Measurements from ENCODE around the gene ZNF592.

The ZNF592 gene

DNA sequence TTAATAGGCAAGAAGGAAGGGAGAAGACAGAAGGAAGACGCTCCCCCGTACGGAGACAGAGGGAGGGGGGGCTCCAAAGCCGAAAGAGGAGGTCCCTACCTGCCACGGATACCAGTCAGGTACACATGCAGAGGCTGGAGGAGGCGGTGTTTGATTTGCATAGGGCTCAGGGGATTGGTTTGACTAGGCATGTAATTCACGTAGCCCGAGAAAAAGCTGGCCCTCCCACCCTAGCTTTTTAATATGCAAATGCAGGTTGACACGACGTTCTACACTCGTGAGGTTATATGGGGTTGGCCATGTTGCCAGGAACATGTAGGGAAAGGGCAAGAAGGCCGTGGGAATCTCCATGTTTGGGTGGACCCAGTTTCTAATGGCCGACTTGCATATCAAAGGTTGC, 29.8 kb downstream of the ZNF592 start:
- no peak overlapping the region for H3K4me3 ChIP-seq (ENCODE audit: low read depth, low read length)
- no peak for DNase-seq (ENCODE audit: low read depth)
- TF ChIP-seq, protein P1, sequence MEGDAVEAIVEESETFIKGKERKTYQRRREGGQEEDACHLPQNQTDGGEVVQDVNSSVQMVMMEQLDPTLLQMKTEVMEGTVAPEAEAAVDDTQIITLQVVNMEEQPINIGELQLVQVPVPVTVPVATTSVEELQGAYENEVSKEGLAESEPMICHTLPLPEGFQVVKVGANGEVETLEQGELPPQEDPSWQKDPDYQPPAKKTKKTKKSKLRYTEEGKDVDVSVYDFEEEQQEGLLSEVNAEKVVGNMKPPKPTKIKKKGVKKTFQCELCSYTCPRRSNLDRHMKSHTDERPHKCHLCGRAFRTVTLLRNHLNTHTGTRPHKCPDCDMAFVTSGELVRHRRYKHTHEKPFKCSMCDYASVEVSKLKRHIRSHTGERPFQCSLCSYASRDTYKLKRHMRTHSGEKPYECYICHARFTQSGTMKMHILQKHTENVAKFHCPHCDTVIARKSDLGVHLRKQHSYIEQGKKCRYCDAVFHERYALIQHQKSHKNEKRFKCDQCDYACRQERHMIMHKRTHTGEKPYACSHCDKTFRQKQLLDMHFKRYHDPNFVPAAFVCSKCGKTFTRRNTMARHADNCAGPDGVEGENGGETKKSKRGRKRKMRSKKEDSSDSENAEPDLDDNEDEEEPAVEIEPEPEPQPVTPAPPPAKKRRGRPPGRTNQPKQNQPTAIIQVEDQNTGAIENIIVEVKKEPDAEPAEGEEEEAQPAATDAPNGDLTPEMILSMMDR (IDR thresholded peaks at IDR 0.05; ENCODE audit: low read depth, low read length, missing control alignments), result no peak

DNA sequence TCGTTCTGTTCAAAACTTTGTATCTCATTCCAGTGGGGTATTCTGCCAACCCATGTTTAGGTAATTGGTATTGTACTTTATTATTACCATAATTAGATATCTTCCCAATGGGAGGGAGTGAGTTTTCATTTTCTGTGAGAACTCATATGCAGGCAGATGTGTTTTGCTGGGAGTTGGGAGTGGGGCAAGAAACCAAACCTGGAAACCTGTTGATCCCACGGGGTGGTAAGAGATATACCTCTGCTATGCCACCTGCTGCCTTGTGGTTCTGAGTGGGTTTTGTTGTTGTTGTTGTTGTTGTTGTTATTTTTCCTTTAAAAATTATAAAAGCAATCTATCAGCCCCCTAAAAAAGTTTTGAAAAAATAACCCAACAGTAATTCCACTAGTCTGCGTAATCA, 32.1 kb downstream of the ZNF592 start:
- TF ChIP-seq, protein P1 (IDR thresholded peaks at IDR 0.05; ENCODE audit: low read depth, low read length, missing control alignments), result no peak

DNA sequence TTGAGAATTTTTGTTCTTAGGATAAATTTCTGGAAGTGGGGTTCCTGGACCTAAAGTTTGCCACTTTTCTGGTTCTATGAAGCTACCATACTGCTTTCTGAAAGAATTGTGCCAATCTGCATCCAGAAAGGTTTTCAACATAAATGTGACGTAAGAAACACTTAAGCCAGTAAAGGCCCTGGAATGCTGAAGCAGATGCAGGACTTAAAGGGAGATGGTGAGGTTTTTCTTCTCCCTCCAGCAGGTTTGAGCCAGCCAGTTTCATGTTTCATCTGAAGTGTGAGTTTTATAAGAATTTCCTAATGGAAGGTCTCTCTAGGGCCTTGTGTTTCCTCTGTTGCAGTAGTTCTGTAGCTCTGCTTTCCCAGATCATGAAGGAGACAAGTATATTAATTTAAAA, 33.1 kb downstream of the ZNF592 start:
- DNase-seq (ENCODE audit: low read depth), result no peak
- TF ChIP-seq, protein P1 (IDR thresholded peaks at IDR 0.05; ENCODE audit: low read depth, low read length, missing control alignments), result no peak
- H3K4me3 ChIP-seq (ENCODE audit: low read depth, low read length), result no peak overlapping the region

More for the DNA sequence above, 32.1 kb downstream of the ZNF592 start:
- no peak for DNase-seq (ENCODE audit: low read depth)
- H3K4me3 ChIP-seq (ENCODE audit: low read depth, low read length), result no peak overlapping the region

DNA sequence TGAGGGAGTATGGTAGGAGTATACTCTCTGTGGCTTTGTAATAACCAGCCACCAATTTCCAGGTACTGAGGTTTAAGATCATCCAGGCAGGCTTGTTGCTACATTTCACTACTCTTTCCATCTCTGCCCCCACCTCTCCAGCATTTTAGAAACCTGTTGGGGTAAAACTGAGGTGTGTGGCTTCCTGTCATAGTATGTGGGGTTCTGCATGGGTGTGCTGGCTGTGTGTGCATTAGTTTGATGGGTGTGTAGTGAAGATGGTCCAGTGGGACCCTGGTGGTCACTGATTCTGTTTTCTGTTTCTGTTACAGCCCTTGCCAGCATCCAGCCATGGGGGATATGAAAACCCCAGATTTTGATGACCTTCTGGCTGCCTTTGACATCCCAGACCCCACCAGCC, 34.0 kb downstream of the ZNF592 start:
- TF ChIP-seq, protein P1 (IDR thresholded peaks at IDR 0.05; ENCODE audit: low read depth, low read length, missing control alignments), result no peak
- no peak for DNase-seq (ENCODE audit: low read depth)
- no peak overlapping the region for H3K4me3 ChIP-seq (ENCODE audit: low read depth, low read length)

DNA sequence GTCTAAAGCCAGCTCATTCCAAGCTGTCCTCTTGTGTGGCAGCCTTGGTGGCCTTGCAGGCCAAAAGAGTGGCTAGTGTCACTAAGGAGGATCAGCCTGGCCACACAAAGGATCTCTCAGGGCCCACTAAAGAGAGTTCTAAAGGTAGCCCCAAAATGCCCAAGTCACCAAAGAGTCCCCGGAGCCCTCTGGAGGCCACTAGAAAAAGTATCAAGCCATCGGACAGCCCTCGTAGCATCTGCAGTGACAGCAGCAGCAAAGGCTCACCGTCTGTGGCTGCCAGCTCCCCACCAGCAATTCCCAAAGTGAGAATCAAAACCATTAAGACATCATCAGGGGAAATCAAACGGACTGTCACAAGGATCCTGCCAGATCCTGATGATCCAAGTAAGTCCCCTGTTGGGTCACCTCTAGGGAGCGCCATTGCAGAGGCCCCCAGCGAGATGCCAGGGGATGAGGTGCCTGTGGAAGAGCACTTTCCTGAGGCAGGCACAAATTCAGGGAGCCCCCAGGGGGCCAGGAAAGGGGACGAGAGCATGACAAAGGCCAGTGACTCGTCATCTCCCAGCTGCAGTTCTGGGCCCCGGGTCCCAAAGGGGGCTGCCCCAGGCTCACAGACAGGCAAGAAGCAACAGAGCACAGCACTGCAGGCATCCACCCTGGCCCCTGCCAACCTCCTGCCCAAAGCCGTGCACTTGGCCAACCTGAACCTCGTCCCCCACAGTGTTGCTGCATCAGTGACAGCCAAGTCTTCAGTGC, 35.3 kb downstream of the ZNF592 start:
- TF ChIP-seq, protein P1 (IDR thresholded peaks at IDR 0.05; ENCODE audit: low read depth, low read length, missing control alignments), result peak; percentile 8
- DNase-seq (ENCODE audit: low read depth), result no peak
- no peak overlapping the region for H3K4me3 ChIP-seq (ENCODE audit: low read depth, low read length)

DNA sequence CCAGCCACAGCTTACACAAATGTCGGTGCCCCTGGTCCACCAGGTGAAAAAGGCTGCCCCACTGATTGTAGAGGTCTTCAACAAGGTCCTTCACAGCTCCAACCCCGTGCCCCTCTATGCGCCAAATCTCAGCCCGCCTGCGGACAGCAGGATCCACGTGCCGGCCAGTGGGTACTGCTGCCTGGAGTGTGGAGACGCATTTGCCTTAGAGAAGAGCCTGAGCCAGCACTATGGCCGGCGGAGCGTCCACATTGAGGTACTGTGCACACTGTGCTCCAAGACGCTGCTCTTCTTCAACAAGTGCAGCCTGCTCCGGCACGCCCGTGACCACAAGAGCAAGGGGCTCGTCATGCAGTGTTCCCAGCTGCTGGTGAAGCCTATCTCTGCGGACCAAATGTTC, 35.9 kb downstream of the ZNF592 start:
- no peak for DNase-seq (ENCODE audit: low read depth)
- TF ChIP-seq, protein P1 (IDR thresholded peaks at IDR 0.05; ENCODE audit: low read depth, low read length, missing control alignments), result no peak

DNA sequence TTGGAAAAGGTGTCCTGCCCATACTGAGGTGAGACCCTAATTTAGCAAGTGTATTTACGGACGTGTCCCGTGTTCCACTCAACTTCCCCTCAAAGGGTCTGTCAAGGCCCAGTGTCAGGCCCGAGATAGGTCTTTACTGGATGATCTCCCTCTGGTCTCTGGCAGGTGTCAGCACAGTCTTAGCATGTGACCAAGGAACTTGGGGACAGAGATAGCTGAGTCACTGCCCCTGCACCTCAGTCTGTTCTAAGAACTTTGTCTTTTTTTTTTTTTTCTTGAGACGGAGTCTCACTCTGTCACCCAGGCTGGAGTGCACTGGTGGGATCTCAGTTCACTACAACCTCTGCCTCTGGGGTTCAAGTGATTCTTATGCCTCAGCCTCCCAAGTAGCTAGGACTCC, 36.7 kb downstream of the ZNF592 start:
- no peak for DNase-seq (ENCODE audit: low read depth)
- TF ChIP-seq, protein P1 (IDR thresholded peaks at IDR 0.05; ENCODE audit: low read depth, low read length, missing control alignments), result no peak
- no peak overlapping the region for H3K4me3 ChIP-seq (ENCODE audit: low read depth, low read length)

More for the DNA sequence above, 35.9 kb downstream of the ZNF592 start:
- H3K4me3 ChIP-seq (ENCODE audit: low read depth, low read length), result no peak overlapping the region

Data from GM12864 (cell line).